ENCODE measurements around the gene PPP2R3A.

DNA sequence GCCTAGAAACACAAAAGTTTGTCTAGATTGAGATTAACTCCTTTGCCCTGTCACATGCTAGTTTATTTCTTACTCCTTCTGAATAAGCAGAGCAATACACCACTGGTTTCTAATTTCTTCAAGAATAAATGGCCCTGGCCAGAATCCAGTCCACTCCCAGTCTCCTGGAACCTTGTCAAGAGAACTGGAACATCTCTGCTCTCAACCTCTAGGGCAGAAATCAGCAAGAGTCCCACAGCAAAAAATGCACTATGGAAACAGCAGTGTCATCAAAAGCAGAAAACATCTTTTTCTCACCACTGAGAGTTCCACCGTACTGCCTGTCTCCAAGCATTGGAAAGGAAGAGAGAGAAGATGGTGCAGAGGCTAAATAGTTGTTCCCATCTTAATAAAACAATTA is 35.9 kb upstream of the PPP2R3A start:
- TF ChIP-seq EP300 (IDR thresholded peaks at IDR 0.05) (no peak), POLR2A (IDR thresholded peaks at IDR 0.05) (no peak)
- TF ChIP-seq, protein P1, sequence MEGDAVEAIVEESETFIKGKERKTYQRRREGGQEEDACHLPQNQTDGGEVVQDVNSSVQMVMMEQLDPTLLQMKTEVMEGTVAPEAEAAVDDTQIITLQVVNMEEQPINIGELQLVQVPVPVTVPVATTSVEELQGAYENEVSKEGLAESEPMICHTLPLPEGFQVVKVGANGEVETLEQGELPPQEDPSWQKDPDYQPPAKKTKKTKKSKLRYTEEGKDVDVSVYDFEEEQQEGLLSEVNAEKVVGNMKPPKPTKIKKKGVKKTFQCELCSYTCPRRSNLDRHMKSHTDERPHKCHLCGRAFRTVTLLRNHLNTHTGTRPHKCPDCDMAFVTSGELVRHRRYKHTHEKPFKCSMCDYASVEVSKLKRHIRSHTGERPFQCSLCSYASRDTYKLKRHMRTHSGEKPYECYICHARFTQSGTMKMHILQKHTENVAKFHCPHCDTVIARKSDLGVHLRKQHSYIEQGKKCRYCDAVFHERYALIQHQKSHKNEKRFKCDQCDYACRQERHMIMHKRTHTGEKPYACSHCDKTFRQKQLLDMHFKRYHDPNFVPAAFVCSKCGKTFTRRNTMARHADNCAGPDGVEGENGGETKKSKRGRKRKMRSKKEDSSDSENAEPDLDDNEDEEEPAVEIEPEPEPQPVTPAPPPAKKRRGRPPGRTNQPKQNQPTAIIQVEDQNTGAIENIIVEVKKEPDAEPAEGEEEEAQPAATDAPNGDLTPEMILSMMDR (IDR thresholded peaks at IDR 0.05), result no peak

Measured in ovary (tissue), 3 donors.